Activated B cell treated with CpG ODN at 0.5 μM for 24 hours (primary cell): Measurements from ENCODE around the gene AAMP. TPM values are rescaled to one million over a fixed set of nuclear protein-coding genes. Genes with fewer than 3 reads are reported as not detected.
A peak's percentile ranks its signal among the peaks of the same experiment; 100 is the strongest.

Source experiments
- ATAC-seq: fragments of 200-7000 bp; cut with Tn5 transposase; one replicate; pipeline ENCODE4 v1.10.0; 2021; ENCODE audit warnings: low read depth, mild to moderate bottlenecking, moderate library complexity
- CTCF ChIA-PET: fragments of 350-600 bp; sonication (Branson Sonifier 250); formaldehyde crosslinking; loops from one replicate; lab custom pipeline; 2021; ENCODE audit warnings: antibody characterized with exemption; lab: Charles Lee
- POLR2A ChIA-PET: fragments of 350-600 bp; sonication (Branson Sonifier 250); formaldehyde crosslinking; loops from one replicate; lab custom pipeline; 2021; ENCODE audit warnings: antibody characterized with exemption; lab: Charles Lee
- DNase-seq: peaks from one replicate; pipeline ENCODE4 v3.0.0; 2022
- H3K27ac Mint-ChIP-seq: one replicate; pipeline ENCODE4 v1.8.0; 2020; ENCODE audit warnings: mixed read lengths
- H3K27me3 Mint-ChIP-seq: one replicate; pipeline ENCODE4 v1.8.0; 2021; ENCODE audit warnings: mixed read lengths
- H3K36me3 Mint-ChIP-seq: one replicate; pipeline ENCODE4 v1.8.0; 2021; ENCODE audit warnings: low read depth, mixed read lengths
- H3K4me1 Mint-ChIP-seq: one replicate; pipeline ENCODE4 v1.8.0; 2021; ENCODE audit warnings: mixed read lengths
- H3K4me3 Mint-ChIP-seq: one replicate; pipeline ENCODE4 v1.8.0; 2020; ENCODE audit warnings: mild to moderate bottlenecking, mixed read lengths
- H3K9me3 Mint-ChIP-seq: one replicate; pipeline ENCODE4 v1.8.0; 2020; ENCODE audit warnings: mixed read lengths
- CTCF ChIP-seq: fragments of 200-600 bp; IDR thresholded peaks from one replicate; pipeline ENCODE4 v1.8.0; 2022; ENCODE audit warnings: antibody characterized with exemption, mild to moderate bottlenecking
- intact Hi-C: fragments of 100-400 bp; cut with micrococcal nuclease; formaldehyde crosslinking; loops from one replicate; pipeline ENCODE4 v1.15.1; 2024
- total RNA-seq: library from RNA; stranded (reverse); gene quantifications from 2 replicates; pipeline ENCODE4 v1.2.3, GENCODE V29; 2022

The AAMP gene
- total RNA-seq, 1 donor from 2014 or later = 63.4 TPM

DNA sequence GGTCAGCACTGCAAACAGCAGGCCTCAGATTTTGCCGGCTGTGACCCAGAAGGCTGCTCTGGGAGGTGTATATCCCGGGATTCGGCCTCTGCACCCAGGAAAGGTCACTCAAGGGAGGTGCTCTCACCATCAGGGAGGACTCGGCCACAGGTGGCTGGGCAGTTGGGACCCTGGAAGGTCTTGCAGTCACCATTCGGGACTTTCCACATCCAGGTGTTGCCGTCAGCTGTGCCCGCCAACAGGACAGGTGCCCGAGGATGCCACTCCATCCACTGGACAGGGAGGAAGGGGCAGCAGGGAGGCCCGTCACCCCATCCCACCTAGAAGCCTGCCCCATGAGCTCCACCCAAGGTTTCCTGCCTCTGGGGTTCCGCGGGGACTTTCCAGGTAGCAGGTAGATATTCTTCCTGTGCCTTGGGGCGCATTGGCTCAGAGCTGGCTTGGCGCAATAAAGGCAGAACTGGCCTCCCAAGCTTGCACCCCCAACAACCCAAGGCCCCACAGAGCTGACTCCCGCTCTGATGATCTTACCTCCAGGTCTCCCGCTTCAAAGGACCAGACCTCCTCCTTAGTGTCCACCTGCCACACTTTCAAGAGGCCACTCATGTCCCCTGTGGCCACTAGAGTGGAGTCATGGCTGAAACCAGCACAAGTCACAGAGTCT, 3.5 kb downstream of the AAMP start:
- TF ChIP-seq CTCF = no peak
- ChIA-PET CTCF (interaction anchor here (2.8 kb wide), 1 partner anchor 9 kb away, joined by 9 read pairs; no protein-coding TSS in a partner anchor), POLR2A (interaction anchor here (1.0 kb wide), 1 partner anchor 9 kb away, joined by 3 read pairs; no protein-coding TSS in a partner anchor)
- Mint-ChIP-seq H3K27me3 (no peaks in the 10 kb centered on the region), H3K4me1 (peaks cover 52% of the 10 kb centered on the region), H3K36me3 (peaks cover 54% of the 10 kb centered on the region), H3K4me3 (no peak overlapping the region), H3K9me3 (no peaks in the 10 kb centered on the region), H3K27ac (no peak overlapping the region)
- intact Hi-C loops = no loop called here
- no peak for ATAC-seq
- DNase-seq = no peak

- ATAC-seq (no peak), DNase-seq (no peak)
- no peak for TF ChIP-seq CTCF
- POLR2A ChIA-PET = interaction anchor here (0.7 kb wide), 1 partner anchor 49 kb away, joined by 3 read pairs; no protein-coding TSS in a partner anchor
- no peak overlapping the region for H3K4me3 Mint-ChIP-seq
- CTCF ChIA-PET = no interaction called here
- H3K27ac Mint-ChIP-seq = peak overlapping the region; percentile 10
- intact Hi-C loops = no loop called here
- H3K9me3 Mint-ChIP-seq = no peaks in the 10 kb centered on the region
- H3K36me3 Mint-ChIP-seq = peaks cover 54% of the 10 kb centered on the region
- no peaks in the 10 kb centered on the region for H3K27me3 Mint-ChIP-seq
- H3K4me1 Mint-ChIP-seq = peaks cover 52% of the 10 kb centered on the region
Measured at GRCh38 chr2:218265626-218266025, 4.3 kb downstream of the AAMP start.

- ChIA-PET POLR2A (interaction anchor here (0.7 kb wide), 1 partner anchor 48 kb away, joined by 3 read pairs; no protein-coding TSS in a partner anchor), CTCF (no interaction called here)
- DNase-seq (no peak), ATAC-seq (no peak)
- Mint-ChIP-seq H3K36me3 (peaks cover 52% of the 10 kb centered on the region), H3K27me3 (no peaks in the 10 kb centered on the region), H3K9me3 (no peaks in the 10 kb centered on the region), H3K4me3 (no peak overlapping the region), H3K27ac (peak overlapping the region; percentile 10), H3K4me1 (peaks cover 54% of the 10 kb centered on the region)
- TF ChIP-seq CTCF = no peak
- intact Hi-C loops = no loop called here
Measured at GRCh38 chr2:218264773-218265561, 5.0 kb downstream of the AAMP start.

- Mint-ChIP-seq H3K9me3 (no peaks in the 10 kb centered on the region), H3K27ac (no peak overlapping the region), H3K4me3 (no peak overlapping the region), H3K27me3 (no peaks in the 10 kb centered on the region), H3K36me3 (peaks cover 42% of the 10 kb centered on the region), H3K4me1 (peaks cover 55% of the 10 kb centered on the region)
- intact Hi-C loops = no loop called here
- DNase-seq (no peak), ATAC-seq (no peak)
- no peak for TF ChIP-seq CTCF
- CTCF ChIA-PET = no interaction called here
- POLR2A ChIA-PET = no interaction called here
Measured at GRCh38 chr2:218263817-218264641, 5.9 kb downstream of the AAMP start.
